GM19099 (cell line): ENCODE results near the gene NMBR.

Experiments used
- POLR2A ChIP-seq: IDR thresholded peaks from 3 replicates; pipeline ENCODE4 v1.6.1; 2011; ENCODE audit warnings: low read depth; ENCODE audit not compliant: insufficient read length; ENCODE audit errors: extremely low read depth

The NMBR gene

GRCh38 chr6:142031035-142031434 is 115.9 kb downstream of the NMBR start:
- TF ChIP-seq POLR2A: no peak

GRCh38 chr6:142030115-142030619 is 116.8 kb downstream of the NMBR start:
- TF ChIP-seq POLR2A: no peak

- TF ChIP-seq POLR2A: no peak
Observed at GRCh38 chr6:142028527-142028926, 118.4 kb downstream of the NMBR start.

- no peak for TF ChIP-seq POLR2A
Observed at GRCh38 chr6:142027074-142027473, 119.8 kb downstream of the NMBR start.

GRCh38 chr6:142026471-142026870 is 120.5 kb downstream of the NMBR start:
- TF ChIP-seq POLR2A: no peak
